GM21367 (cell line): Measurements from ENCODE around the gene ADRA2C.

Source experiments
- ATAC-seq: cut with Tn5 transposase; IDR thresholded peaks from one replicate; pipeline ENCODE4 v1.9.1; 2021; ENCODE audit not compliant: unreplicated experiment

The ADRA2C gene

DNA sequence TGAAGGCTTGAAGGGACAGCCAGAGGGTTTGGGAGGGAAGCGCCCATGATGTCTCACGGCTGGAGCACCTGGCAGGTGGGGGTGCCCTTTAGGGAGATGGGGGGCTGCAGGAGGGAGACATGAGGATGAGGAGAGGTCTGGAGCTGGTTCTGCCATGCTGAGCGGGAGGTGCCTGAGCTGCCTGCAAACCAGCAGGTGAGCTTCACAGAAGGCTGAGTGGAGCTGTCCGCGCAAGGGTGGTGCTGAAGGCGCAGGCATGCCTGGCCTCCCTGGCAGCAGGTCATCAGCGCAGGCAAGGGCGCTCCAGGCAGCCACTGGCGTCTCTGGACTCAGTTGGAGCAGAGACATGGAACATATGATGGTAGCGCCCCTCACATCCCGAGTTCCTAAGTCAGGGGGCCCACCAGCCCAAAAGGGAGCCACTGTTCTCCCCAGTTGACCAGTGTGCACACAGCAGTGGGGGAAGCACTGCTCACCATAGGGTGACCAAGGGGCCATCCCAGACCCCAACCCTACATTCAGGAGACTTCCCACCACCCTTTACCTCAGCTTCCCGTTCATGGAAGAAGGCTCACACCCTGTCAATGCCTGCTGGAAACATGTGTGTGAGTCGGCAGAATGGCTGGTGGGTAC is 25.8 kb downstream of the ADRA2C start:
- no peak for ATAC-seq

DNA sequence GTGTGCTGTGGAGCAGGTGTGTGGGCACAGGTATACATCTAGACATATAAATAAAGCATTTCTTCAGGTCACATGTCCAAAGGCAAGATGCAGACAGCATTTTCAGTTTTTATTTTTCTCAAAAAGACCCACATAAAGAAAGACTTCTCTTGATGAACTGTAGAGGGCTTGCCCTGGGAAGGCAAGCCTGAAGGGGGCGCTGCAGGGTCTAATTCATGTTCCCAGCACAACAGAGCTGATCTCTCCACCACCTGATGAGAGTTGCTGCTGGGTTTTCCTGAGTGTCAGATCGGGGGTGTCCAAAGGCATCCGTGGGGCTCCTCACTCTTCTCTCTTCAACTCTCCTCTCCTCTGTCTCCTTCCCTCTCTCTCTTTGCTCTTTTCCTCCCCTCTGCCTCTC is 26.6 kb downstream of the ADRA2C start:
- no peak for ATAC-seq

DNA sequence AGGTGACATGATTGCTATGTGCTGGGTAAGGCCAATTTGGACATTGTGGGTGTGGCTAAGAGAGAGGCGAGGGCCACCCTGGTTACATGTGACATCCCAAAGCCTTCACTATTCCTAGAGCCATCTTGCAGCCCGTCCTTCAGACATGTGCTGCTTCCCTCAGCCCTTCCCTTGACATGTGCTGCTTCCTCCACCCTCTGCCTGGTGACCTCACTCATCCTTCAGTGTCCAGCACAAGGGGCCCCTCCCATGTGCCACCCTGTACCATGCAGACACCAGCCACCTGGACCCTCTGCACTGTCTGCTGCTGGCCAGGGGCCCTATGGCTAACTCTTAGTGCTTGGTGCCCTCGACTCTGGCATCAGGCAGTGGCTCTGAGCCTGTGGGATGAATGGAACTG is 27.4 kb downstream of the ADRA2C start:
- ATAC-seq, result no peak

DNA sequence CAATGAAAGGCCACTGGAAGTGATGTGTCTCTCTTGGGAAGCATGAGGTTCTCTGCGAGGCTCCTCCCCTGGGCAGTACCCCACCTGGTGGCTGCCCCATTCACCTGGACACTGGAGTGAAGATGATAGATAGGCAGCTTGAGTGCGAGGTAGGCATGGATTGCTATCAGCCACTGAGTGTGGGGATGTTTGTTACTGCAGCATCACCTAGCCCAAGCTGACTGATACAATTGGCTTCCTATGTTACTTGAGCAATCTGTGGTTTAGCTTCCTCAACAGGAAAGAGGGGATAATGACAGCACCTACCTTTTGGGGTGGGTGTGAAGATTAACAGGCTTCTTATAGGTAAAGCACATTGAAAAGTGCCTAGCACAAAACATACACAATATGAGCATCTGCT is 30.8 kb downstream of the ADRA2C start:
- no peak for ATAC-seq

DNA sequence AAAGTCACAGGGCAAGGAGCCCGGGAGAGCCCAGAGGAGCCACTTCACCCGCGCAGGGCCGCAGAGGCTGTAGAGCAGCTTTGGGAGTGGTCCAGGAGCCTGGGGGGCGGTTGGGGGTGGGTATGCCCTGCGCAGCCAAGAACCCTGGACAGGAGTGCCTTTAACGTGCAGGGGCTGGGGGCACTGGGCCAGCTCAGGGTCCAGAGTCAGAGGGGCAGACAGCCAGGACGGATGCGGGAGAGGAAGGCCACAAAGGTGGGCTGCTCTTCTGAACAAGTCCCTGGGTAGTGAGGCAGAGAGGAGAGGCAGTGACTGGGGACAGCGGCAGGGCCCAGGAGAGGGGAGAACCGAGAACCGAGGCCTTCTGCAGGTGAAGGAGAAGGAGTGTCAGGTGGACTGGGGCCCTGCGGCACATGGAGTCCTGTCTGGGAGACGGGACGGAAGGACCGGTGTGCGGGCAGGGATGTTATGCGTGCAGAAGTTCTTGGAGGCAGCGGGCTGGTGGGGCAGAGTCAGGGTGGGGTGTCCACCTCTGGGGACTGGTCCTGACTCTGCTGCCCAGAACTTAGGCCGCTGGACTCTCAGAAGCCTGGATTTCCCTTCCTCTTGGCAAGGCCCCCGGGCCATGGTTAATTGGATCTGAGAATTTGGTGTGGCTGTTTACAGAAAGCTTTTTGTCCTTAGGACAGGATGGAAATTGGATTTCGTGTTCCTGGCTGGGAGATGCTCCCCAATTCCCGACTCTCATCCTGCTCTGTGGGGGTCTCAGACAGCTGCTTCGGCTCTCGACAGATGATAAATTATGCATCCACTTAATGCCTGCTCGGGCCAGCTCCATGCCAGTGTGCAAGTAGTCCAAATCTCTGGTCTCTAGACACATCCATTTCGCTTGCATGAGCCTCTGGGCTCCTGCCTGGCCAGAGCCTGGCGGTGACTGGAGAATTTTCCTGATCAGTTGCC is 31.9 kb downstream of the ADRA2C start:
- ATAC-seq, result no peak

DNA sequence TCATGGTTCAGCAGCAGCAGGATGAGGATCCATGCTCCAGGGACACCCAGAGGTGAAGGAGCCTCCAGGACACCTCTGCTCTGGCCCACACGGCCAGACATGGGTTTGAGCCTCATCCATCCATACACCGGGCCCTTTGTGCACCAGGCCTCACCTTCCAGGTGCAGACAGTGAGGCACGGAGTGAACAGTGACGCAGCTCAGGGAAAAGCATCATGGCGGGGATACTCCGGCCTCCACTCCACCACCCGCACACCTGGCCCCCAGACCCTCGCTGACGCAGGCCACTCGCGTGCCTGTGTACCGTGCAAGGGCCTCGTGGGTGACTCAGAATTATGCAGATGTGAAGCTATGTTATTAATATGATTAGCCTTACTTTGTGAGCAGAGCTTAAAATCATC is 33.3 kb downstream of the ADRA2C start:
- ATAC-seq, result no peak

DNA sequence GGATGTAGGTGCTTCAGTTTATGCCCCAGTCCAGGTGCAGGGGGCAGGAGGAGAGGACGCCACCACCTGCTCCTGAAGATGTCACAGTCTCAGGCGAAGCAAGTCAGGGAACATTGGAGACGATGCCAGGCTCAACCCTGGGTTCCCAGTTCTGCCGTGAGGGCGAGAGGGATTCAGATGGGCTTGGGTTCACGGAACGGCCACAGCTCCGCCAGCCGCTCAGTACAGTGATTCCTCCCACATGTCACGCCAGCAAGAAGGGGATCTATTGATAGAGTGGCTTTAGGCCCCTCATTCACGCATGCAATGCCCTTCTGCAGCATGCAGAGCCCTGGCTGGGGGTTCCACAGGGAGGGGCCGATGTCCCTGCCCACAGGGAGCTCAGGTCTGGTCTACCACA is 34.2 kb downstream of the ADRA2C start:
- ATAC-seq, result no peak

DNA sequence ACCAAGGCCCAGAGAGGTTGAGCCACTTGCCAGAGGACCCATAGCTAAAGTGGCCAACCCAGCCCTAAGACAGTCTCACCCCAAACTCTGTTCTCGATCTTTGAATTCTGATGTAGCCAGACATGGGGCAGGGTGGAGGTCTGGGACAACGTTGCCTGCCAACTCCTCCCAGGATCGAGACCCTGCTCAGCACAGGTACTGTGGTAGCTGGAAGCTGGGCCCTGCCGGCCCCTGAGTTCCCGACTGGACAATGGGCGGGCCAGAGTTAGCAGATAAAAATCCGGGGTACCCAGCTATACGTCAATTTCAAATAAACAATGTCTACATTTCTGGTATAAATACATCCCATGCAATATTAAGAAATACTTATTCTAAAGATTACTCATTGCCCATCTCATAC is 35.3 kb downstream of the ADRA2C start:
- ATAC-seq, result no peak

DNA sequence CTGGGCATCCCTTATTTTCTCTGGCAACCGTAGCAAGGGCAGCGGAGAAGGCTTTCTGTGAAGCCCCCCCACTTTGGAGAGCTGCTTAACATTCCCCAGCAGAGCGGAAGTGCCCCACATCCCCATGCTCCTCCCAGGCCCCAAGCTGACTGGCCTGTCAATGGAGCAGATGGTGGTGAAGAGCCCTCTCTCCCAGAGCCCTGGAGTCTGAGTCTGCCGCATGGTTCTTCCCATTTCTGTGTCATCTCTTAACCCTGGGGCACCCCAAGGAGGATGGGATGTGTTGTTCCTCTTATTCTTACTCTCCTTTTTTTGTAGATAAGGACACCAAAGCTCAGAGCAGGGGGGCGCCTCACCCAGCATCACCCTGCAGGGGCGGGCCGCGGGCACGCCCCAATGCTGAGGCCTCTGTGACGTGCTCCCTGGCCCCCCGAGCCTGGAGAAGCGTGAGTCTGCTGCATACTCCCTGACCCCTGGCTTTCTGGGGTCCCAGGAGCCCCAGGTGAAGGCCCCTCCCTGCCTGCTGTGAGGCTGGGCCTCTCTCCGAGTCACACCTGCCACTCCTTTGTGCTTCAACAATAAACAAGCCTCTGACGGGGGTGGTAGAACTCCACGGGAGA is 35.9 kb downstream of the ADRA2C start:
- no peak for ATAC-seq

DNA sequence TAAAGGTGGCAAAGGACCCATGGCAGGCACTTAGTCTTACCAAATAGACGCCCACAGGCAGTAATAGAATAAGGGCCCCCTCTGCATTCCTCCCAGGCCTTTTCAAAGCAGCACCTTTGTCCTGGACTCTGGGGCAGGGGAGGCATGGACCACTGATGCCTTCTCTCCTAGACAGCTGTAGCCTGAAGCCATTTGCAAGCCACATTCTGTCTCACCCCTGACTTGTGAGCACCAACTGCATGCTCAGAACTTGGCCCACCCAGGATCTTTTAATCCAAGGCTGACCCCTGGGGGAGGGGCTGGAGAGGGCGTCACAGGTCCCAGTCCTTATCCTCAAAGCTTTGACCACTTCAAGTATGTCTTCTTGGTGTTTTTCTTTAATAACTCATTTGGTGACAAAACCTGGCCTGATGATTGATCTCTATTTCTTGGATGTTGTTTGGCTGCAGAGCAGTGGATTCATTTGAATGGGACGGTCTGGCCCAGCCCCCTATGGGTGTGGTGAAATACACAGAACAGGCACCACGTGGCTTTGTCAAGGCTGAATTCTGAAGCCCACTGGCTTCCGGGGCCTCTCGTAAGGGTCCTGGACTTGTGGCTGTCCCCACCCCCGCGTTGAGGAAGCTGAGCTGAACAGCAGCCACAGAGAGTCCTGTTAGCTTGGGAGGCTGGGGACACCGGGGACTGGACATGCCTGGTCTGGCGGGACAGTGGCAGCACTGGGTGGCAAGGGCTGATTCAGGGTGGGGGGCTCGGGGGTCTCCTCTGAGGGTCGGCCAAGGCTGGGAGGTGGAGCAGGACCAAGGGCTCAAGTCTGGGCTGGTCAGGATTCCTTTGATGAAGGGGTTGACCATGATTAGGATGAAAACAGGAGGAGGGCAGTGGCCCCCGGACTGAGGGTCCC is 36.6 kb downstream of the ADRA2C start:
- no peak for ATAC-seq

DNA sequence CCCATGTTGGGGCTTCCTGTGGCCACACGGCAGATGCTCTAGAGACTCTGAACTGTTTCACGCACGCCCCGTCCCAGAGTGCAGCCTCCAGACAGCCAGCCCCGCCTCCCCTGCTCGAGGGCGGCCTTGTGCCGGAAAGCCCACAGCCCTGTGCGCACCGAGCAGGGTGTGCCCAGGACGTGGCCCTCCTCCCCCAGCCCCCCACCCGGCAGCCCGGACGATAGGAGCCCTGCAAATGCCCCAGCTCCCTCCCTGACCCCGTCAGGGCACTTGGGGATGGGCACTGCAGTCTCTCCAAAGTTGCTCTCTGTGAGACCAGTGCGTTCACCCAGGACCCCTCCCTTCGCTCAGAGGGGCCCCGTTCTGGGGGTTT is 37.3 kb downstream of the ADRA2C start:
- no peak for ATAC-seq

DNA sequence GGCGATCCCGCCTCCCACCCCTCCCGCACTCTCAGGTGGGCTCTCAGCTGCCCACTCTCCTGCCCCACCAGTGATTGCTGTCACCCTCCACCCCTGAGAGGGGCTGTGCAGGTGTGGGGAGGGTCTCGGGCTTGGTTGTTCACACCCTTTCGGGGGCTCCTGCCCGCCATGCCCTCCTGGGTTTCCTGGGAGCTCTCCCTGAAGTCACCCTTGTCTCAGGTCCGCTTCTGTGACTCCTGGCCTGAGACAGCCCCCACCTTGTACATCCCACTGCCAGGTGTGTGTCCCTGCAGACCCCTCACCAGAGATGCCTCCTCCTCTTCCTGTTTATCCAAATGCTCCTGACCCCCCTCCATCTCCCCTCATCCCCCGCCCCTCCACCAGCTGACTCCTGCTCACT is 37.8 kb downstream of the ADRA2C start:
- no peak for ATAC-seq

DNA sequence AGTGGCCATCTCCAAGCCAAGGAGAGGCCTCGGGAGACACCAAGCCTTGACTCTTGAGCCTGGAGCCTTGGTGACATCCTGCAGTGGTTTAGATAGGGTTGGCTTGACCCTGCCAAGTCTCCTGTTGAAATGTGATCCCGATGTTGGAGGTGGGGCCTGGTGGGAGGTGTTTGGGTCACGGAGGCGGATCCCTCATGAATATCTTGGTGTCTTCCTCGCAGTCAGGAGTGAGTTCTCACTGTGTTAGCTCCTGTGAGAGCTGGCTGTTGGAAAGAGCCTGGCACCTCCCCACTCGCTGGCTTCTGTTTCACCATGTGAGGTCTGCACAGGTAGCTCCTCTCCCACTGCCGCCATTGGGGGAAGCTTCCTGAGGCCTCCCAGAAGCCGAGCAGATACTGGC is 38.8 kb downstream of the ADRA2C start:
- ATAC-seq, result no peak

DNA sequence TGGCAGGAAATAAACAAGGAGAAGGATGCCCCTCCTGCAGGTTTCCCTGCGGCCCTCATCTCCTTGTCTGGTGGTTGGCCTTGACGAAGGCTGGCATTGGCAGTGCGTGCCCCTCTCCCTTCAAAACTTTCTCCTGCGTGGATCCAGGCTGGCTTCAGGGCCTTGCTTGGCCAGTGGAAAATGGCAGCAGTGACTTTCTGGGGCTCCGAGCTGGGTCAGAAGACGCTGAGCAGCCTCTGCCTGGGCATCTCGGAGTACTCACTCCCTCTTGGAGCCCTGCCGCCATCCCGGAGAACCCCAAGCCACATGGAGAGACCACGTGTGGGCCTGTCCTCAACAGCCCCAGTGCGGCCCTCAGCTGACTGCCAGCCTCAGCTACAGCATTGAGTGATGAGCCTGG is 39.5 kb downstream of the ADRA2C start:
- no peak for ATAC-seq

DNA sequence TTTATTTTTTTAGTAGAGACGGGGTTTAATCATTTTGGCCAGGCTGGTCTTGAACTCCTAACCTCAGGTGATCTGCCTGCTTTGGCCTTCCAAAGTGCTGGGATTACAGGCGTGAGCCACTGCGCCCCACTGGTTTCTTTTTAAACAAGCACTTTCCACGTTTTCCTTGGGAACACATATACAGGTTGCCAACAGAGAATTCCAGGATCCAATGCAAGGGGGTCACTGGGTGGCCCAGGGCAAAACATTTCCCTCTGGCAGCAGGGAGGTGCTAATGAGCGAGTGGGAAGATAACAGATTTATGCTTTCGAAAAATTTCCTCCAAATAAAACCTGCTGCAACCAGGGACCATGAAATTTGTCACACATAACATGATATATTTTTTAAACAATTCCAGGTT is 41.1 kb downstream of the ADRA2C start:
- no peak for ATAC-seq

DNA sequence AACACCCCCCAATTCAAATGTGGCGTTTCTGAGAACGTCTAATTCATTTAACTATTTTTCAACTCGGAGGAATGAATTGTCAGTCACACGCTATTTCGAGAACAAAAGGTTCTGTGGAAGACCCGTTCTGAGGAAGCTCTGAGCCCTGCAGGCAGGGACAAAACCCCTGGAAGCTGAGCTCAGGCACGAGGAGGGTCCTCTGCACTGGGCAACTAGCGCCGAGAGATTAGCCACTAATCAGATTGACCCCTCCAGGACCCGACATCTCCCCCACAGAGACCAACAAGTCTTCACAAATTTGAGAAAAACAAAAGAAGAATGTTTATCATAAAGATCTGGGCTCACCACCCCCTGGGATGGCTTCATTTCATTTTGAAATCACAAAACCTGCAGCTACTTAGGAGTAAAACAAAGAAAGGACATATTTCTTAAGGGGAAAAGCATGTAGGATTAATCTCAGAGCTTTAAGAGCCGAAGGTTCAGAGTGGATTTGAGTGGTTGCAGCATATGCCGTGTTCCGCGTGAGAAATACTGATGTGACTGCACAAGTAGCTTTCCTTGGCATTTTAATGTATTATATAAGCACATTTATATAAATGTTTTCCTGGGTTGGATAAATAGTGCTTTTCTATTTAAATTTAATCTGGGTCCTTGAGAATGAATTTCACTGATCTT is 41.8 kb downstream of the ADRA2C start:
- no peak for ATAC-seq

DNA sequence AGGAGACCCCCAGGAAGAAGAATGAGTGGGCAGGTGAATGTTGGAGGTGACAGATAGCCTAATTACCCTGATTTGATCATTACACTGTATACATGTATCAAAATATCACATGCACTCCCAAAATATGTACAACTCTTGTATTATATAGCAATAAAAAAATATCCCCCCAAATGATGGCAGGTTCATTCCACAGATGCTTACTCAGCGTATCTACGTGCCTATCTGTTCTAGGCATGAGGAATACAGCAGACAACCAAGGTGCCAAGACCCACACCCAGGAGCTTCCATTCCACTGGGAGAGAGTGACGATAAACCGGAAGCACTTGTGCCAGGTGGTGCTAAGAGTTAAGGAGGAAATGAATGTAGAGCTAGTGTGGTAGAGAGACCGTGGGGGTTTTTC is 42.4 kb downstream of the ADRA2C start:
- no peak for ATAC-seq

DNA sequence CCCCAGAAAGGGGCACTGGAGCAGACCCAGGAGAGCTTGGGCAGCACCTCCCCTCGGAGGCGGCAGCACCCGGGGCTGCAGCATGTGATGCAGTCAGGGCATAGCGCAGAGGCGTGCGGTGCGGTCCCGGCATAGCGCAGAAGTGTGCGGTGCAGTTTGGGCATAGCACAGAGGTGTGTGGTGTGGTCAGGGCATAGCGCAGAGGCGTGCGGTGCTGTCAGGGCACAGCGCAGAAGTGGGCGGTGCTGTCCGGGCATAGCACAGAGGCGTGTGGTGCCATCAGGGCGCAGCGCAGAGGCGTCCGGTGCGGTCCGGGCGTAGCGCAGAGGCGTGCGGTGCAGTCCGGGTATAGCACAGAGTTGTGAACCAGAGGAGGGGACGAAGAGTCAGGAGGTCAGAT is 42.8 kb downstream of the ADRA2C start:
- ATAC-seq, result no peak

DNA sequence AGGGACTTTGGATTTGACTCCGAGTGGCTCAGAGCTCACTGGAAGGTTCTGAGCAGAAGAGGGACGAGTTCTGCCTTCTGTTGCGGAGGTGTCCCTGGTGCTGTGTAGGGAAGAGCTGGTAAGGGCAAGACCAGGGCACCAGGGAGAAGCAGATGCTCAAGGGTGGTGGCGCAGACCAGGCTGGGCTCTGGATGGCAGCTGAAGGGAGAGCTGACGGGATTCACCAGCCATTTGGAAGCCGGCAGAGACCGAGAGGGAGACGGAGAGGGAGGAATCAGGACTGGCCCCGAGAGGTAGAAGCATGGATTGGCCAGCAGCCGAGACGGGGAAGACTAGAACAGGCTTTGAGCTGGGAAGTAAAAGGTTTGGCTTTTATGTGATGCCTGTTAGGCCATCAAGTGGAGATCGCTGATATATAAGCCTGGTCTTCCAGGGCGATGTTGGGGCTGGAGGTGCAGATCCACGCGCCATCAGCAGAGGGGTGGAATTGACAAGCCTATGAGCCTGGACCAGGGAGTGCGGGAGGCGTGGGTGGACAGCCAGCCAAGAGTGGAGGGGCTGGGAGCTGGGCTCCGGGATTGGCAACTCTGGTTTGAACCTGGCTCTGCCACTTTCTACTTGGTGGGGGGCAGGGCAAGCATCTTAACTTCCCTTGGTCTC is 43.4 kb downstream of the ADRA2C start:
- ATAC-seq, result no peak

DNA sequence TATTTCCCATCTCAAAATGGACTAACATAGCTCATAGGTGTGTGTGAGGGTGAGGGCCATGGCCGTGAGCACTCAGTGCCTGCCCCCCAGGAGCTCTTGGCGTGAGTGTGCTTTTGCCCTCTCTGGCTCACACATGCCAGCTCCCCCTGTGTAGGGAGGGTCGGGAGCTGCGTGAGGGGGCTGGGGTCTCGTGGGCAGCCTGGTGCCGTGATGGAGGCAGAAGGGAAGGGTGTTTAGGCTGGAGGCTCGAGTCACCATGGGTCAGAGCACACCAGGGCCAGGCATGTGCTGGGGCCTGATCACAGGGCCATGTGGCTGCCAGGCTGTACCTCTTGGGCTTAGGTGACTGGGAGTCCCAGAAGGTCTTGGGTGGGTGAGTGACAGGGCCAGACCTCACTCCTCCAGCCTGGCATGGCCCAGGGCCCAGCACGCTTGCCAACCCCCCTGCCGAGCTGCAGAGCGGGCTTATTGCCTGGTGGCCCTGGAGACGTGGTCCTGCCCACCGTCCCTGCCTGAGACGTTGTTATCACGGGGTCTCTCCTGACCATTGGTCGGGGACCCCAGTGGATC is 44.0 kb downstream of the ADRA2C start:
- no peak for ATAC-seq
